ENCODE results near the gene MRPL14.
"Not testable (repeated sequence)": the region's sequence is repeated elsewhere in the genome, so short reads cannot be mapped to it uniquely, and the experiment has no call there.

Gene MRPL14

GRCh38 chr6:44149369-44150012 is 22.2 kb upstream of the MRPL14 start:
- DNase-seq, result no peak

DNA sequence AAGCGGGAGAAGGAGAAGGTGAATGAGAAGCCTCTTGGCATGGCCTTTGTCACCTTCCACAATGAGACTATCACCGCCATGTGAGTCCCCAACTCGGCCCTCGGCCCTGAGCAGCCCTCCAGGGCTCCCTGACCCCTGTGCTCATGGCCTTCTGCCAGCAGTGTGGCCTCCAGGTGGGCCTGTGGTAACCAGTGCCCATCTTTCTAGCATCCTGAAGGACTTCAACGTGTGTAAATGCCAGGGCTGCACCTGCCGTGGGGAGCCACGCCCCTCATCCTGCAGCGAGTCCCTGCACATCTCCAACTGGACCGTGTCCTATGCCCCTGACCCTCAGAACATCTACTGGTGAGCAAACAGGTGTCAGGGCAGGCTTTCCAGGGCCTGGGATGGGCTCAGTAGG is 21.1 kb upstream of the MRPL14 start:
- no peak for DNase-seq

DNA sequence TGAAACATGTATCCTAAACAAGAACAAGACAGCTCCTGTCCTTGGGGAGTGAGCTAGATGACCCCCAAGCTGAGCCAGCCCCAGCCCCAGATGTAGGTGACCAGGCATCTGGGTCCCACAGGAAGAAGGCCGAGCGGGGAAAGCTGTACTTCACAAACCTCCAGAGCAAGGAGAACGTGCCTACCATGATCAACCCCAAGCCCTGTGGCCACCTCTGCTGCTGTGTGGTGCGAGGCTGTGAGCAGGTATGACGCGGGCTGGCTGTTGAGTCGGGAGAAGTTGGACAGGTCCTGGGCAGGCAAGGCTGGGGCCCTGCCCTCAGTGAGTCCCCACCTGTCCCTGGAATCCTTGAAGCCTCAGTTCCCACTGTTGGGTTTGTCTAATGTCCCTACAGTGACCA is 20.0 kb upstream of the MRPL14 start:
- DNase-seq, result no peak

DNA sequence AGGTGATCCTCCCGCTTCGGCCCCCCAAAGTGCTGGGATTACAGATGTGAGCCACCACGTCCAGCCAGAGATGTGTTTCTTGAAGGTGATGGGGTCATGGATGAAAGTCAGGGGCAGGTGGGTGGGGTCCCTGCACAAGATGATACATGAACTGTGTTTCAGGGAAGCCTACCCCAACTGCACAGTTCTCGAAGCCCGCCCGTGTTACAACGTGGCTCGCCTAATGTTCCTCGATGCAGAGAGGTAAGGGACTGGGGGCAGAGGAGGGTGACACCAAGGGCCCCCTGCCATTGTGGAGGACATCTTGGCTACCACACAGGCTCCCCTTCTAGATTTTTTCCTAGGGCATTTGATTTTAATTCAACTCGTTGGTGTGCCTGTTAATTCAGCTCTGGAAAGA is 19.4 kb upstream of the MRPL14 start:
- no peak for DNase-seq

- DNase-seq, result no peak
These were observed 18.6 kb upstream of the MRPL14 start for GRCh38 chr6:44145839-44146238.

- not testable (repeated sequence) for DNase-seq
These were observed 17.3 kb upstream of the MRPL14 start for GRCh38 chr6:44144536-44144935.

DNA sequence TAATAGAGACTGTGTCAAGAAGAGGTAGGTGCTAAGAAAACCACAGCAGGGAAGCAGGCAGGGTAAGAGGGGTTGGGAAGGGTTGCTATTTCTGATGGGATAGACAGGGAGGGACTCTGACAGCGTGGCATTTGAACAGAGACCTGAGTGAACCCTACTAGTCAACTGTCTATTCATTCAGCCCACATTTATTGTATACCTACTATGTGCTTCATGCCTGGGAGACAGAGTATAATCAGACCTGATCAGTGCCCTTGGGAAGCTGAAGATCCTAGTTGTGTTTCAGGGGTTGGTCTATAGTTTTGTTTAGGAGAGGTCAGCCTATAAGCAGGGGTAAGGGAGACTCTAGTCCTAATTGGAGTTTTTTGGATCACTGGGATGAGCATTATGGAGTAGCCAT is 16.5 kb upstream of the MRPL14 start:
- no peak for DNase-seq

- no peak for DNase-seq
These were observed 15.6 kb upstream of the MRPL14 start for GRCh38 chr6:44142835-44143234.

- DNase-seq, result no peak
These were observed 12.1 kb upstream of the MRPL14 start for GRCh38 chr6:44139351-44139743.

GRCh38 chr6:44138717-44139350 is 11.6 kb upstream of the MRPL14 start:
- DNase-seq, result no peak

DNA sequence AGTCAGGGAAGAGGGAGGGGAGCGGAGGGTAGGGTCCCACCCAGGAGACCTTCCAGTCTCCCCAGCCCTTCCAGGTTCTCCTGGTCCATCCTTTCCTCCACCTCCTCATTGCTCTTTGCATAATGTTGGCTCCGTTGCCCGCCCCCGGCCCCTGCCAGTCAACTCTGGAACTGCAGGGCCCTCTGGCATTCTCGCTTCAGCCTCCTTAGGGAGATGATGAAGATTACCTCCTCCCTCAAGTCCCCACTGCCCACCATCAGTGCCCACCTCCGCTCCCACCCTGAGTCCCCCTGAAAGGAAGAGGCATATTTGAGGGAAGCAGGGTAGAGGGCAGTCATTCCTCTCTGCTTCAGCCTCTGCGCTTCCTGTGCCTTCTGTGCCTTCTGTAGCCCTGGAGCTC is 8.6 kb upstream of the MRPL14 start:
- no peak for DNase-seq

- DNase-seq, result no peak
These were observed 8.0 kb upstream of the MRPL14 start for GRCh38 chr6:44135173-44135758.

- no peak for DNase-seq
These were observed 6.9 kb upstream of the MRPL14 start for GRCh38 chr6:44133981-44134711.

DNA sequence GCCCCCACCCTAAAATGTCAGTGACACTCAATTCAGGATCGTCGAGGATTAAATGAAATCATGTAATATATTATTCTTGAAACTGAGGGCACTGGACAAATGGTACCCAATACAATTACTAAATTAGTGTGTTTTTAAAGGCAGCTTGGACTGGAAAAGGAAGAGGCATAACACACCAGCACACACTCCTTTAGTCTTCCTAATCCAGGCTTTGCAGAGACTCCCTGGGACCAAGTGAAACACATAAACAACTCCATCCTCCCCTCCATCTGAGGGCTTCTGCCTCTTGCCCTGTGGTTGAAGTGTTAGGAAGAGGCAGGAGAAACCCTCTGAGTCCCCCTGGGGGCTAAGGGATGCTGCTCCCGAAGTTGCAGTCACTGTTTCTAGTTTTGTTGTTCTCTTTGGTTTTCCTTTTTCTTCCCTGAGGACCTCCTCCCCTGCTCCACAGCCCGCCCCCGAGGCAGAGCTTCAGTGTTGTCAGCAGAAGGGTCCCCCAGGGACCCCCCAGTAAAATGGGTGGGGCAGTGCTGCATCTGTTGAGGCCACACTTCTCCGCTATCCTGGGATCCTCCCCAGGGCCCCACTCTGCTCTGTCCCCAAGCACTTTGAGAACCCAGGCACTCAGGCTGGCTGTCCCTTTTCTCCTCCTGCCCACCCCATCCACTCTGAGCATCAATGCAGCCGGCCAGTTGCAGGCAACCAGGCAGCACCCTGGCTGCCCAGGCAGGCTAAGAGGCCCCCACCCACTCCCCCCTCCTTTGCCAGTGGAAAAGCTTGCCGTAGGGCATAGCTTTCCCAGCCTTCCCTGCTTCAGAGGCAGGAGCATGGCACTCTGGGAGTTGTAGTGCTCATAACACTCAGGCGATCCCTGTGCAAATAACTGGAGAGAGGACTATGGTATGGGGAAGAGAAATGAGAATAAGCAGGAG is 6.0 kb upstream of the MRPL14 start:
- peak; percentile 64 for DNase-seq

DNA sequence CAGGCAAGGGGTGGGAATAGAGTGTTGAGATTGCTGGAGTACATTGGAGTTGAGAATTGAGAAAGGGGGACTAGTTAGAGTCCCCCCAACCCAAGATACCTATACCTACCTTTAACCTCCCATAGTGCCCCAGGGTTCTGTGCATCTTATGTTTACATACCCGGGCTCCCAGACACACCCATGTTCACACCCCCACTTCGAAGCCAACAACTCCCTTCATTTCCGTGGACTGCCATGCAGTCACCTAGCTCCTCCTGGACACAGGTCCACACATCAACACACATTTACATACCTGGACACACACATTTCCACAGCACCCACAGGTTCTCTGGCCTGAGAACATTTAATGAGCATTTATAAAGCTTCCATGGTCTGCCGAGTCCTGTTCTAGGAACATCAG is 5.2 kb upstream of the MRPL14 start:
- no peak for DNase-seq

GRCh38 chr6:44131892-44132291 is 4.6 kb upstream of the MRPL14 start:
- DNase-seq, result no peak

DNA sequence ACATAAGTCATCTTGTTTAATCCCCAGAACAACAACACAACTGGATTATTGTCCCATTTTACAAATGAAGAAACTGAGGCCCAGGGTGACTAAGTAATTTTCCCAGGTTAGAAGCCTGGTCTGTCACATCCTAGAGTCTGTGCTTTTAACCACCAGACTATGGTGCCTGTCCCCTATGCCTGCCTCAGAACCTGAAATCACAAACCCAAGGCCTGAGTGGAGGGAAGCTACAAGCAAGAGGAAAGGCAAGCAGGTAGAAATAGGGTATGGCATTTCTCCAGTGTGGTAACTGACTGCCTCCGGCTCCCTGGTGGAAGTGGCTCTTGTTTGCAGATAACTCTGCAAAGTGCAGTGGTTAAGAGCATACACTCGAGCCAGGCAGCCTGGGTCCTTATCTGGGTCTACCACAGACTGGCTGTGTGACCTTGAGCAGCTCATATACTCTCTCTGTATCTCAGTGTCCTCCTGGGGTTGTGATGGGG is 2.6 kb upstream of the MRPL14 start:
- no peak for DNase-seq

- DNase-seq, result peak; percentile 51
These were observed 1.0 kb upstream of the MRPL14 start for GRCh38 chr6:44128020-44128917.

GRCh38 chr6:44126320-44127149 is 717 bp downstream of the MRPL14 start:
- peak; percentile 75 for DNase-seq

DNA sequence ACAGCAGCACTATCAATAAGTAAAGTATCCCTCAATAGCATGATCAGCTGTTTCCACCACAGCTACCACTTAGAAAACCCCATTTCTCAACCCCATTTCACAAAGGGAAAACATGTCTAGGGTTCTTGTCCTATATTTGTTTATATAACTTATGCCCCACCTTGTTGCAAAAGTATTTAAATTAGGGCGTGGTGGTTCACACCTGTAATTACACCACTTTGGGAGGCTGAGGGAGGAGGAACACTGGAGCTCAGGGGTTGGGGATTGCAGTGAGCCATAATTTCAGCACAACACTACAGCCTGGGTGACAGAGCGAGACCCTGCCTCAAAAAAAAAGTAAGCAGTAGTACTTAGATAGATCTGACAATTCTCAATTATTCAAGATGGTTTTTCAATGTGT is 3.7 kb downstream of the MRPL14 start:
- no peak for DNase-seq

- DNase-seq, result no peak
These were observed 4.5 kb downstream of the MRPL14 start for GRCh38 chr6:44122801-44123200.
